A673 (cell line): Measurements from ENCODE around the gene GATAD2A. TPM values are rescaled to one million over a fixed set of nuclear protein-coding genes. Genes with fewer than 3 reads are reported as not detected.

ENCODE experiments used
- BruUV-seq: library from RNA; stranded (reverse); fragments of 400-500 nt; replicated peaks from 2 replicates; lab custom pipeline; 2021; lab: Mats Ljungman, UMichigan
- CTCF ChIA-PET: fragments of 300-600 bp; sonication (Branson Sonifier 250); formaldehyde crosslinking; loops from one replicate; lab custom pipeline; 2022; ENCODE audit warnings: antibody characterized with exemption; lab: Charles Lee
- POLR2A ChIA-PET: fragments of 300-600 bp; sonication (Branson Sonifier 250); formaldehyde crosslinking; loops from one replicate; lab custom pipeline; 2022; ENCODE audit warnings: antibody characterized with exemption; ENCODE audit not compliant: low non-redundant PET; lab: Charles Lee
- DNase-seq: peaks from one replicate; pipeline ENCODE4 v3.0.0-alpha.2; 2015; ENCODE audit warnings: low spot score
- H3K27ac ChIP-seq: fragments of 200-600 bp; sonication (generic); 2 replicates; pipeline ENCODE4 v1.5.1; 2016; ENCODE audit warnings: mixed run types, low read depth, mild to moderate bottlenecking, mixed read lengths, antibody characterized with exemption, low read length; ENCODE audit not compliant: poor library complexity, severe bottlenecking
- H3K27me3 ChIP-seq: fragments of 200-600 bp; sonication (generic); replicated peaks from 2 replicates; pipeline ENCODE4 v1.6.1; 2017; ENCODE audit warnings: mixed run types, low read depth, mild to moderate bottlenecking, mixed read lengths, antibody characterized with exemption, low read length; ENCODE audit not compliant: insufficient read depth, poor library complexity
- H3K36me3 ChIP-seq: fragments of 200-600 bp; sonication (generic); 2 replicates; pipeline ENCODE4 v1.6.1; 2016; ENCODE audit warnings: mixed run types, mild to moderate bottlenecking, mixed read lengths, antibody characterized with exemption, low read length; ENCODE audit not compliant: insufficient read depth, poor library complexity, severe bottlenecking
- H3K4me1 ChIP-seq: fragments of 200-600 bp; sonication (generic); 2 replicates; pipeline ENCODE4 v1.6.1; 2017; ENCODE audit warnings: mixed run types, mild to moderate bottlenecking, mixed read lengths, antibody characterized with exemption, low read length; ENCODE audit not compliant: insufficient read depth, poor library complexity, severe bottlenecking
- H3K4me3 ChIP-seq: fragments of 200-600 bp; sonication (generic); 2 replicates; pipeline ENCODE4 v1.5.1; 2016; ENCODE audit warnings: low read depth, mixed run types, mild to moderate bottlenecking, mixed read lengths, low read length; ENCODE audit not compliant: poor library complexity, severe bottlenecking
- H3K9me3 ChIP-seq: fragments of 200-600 bp; sonication (generic); 2 replicates; pipeline ENCODE4 v1.6.1; 2016; ENCODE audit warnings: mixed run types, low read depth, mild to moderate bottlenecking, mixed read lengths, antibody characterized with exemption, low read length; ENCODE audit not compliant: poor library complexity, severe bottlenecking
- CTCF ChIP-seq: fragments of 300-800, 200-600 bp; sonication (generic); conservative IDR thresholded peaks from 2 replicates; pipeline ENCODE4 v1.5.1; 2017; ENCODE audit warnings: low read depth, mild to moderate bottlenecking, antibody characterized with exemption, low read length, moderate library complexity, mixed read lengths
- EZH2 ChIP-seq: fragments of 200-600 bp; sonication (generic); IDR thresholded peaks from 2 replicates; pipeline ENCODE4 v1.6.1; 2017; ENCODE audit warnings: borderline replicate concordance, low read depth, mild to moderate bottlenecking, mixed read lengths, antibody characterized with exemption, low read length; ENCODE audit not compliant: poor library complexity, severe bottlenecking
- intact Hi-C: fragments of 100-400 bp; cut with micrococcal nuclease; formaldehyde crosslinking; loops from one replicate; pipeline ENCODE4 v1.10.0; 2022; ENCODE audit not compliant: unreplicated experiment
- microRNA-seq: library from miRNA; unstranded; fragments of <30 nt; microRNA quantifications from one replicate; pipeline ENCODE4 v1.2.0, GENCODE V29; 2021
- total RNA-seq: library from RNA; stranded (reverse); gene quantifications from 2 replicates; pipeline ENCODE4 v1.2.3, GENCODE V29; 2021

GATAD2A gene
- total RNA-seq, 1 experiment from 2014 or later: 218 TPM

GRCh38 chr19:19558055-19558454 lies 152.6 kb downstream of the GATAD2A start:
- CTCF ChIA-PET: interaction anchor here (0.6 kb wide), 1 partner anchor 17 kb away, joined by 7 read pairs; no protein-coding TSS in a partner anchor
- Histone ChIP-seq H3K27me3 (no peaks in the 10 kb centered on the region), H3K36me3 (no peaks in the 10 kb centered on the region), H3K4me3 (no peak overlapping the region), H3K27ac (no peak overlapping the region), H3K9me3 (no peaks in the 10 kb centered on the region), H3K4me1 (no peaks in the 10 kb centered on the region)
- no TSS peak for BruUV-seq
- POLR2A ChIA-PET: no interaction called here
- no peak for DNase-seq
- intact Hi-C loops: no loop called here
- TF ChIP-seq EZH2 (no peak), CTCF (no peak)

Small RNAs within 50 kb of the gene (microRNA-seq; reads per million reads assigned to microRNA genes)
- not detected for gene MIR640

Other genes starting within 250 kb of the GATAD2A start
- gene MEF2B, start 235.4 kb upstream of the GATAD2A start, total RNA-seq: 2.9 and 3.4 TPM in 2 replicates
- 29.9 and 37.5 TPM in 2 replicates for gene BORCS8, start 213.5 kb upstream of the GATAD2A start, total RNA-seq
- gene RFXANK, start 213.4 kb upstream of the GATAD2A start, total RNA-seq: 96.3 and 109 TPM in 2 replicates
- 35.6 and 45.3 TPM in 2 replicates for gene NR2C2AP, start 202.3 kb upstream of the GATAD2A start, total RNA-seq
- gene NCAN, start 193.7 kb upstream of the GATAD2A start, total RNA-seq: not detected in 2 replicates
- gene TM6SF2, start 132.4 kb upstream of the GATAD2A start, total RNA-seq: not detected in 2 replicates
- 73.8 and 86.1 TPM in 2 replicates for gene SUGP1, start 85.2 kb upstream of the GATAD2A start, total RNA-seq
- 66.7 and 72.6 TPM in 2 replicates for gene MAU2, start 84.8 kb upstream of the GATAD2A start, total RNA-seq
- gene TSSK6, start 109.9 kb downstream of the GATAD2A start, total RNA-seq: 2.5 TPM in 2 replicates
- 421 and 431 TPM in 2 replicates for gene NDUFA13, start 110.5 kb downstream of the GATAD2A start, total RNA-seq
- 8.6 TPM in 2 replicates for gene YJEFN3, start 123.2 kb downstream of the GATAD2A start, total RNA-seq
- gene CILP2, start 132.6 kb downstream of the GATAD2A start, total RNA-seq: 0.77 and 1.6 TPM in 2 replicates
- gene PBX4, start 213.0 kb downstream of the GATAD2A start, total RNA-seq: 3.1 and 4.6 TPM in 2 replicates
- 17.2 and 20.6 TPM in 2 replicates for gene LPAR2, start 222.5 kb downstream of the GATAD2A start, total RNA-seq
- 9.0 and 10.9 TPM in 2 replicates for gene GMIP, start 238.0 kb downstream of the GATAD2A start, total RNA-seq